NB4 (cell line): ENCODE measurements around the gene PPP1R16B.

Experiments used
- DNase-seq: peaks from one replicate; pipeline ENCODE4 v3.0.0; 2010; ENCODE audit warnings: low read depth
- H3K4me3 ChIP-seq: one replicate; pipeline ENCODE4 v1.5.1; 2011; ENCODE audit warnings: mild to moderate bottlenecking, low read depth, low read length, moderate library complexity
- MAX ChIP-seq: IDR thresholded peaks from 2 replicates; pipeline ENCODE4 v1.6.1; 2011; ENCODE audit warnings: low read depth, low read length
- MYC ChIP-seq: IDR thresholded peaks from 2 replicates; pipeline ENCODE4 v1.6.1; 2011; ENCODE audit warnings: low read depth, low read length
- POLR2A ChIP-seq: IDR thresholded peaks from 2 replicates; pipeline ENCODE4 v1.6.1; 2011; ENCODE audit warnings: mild to moderate bottlenecking; ENCODE audit not compliant: insufficient read length; ENCODE audit errors: extremely low read depth
- TF ChIP-seq, protein P1 (sequence below): IDR thresholded peaks from one replicate; pipeline ENCODE4 v1.5.1; 2012; ENCODE audit warnings: low read depth, low read length

Gene PPP1R16B

DNA sequence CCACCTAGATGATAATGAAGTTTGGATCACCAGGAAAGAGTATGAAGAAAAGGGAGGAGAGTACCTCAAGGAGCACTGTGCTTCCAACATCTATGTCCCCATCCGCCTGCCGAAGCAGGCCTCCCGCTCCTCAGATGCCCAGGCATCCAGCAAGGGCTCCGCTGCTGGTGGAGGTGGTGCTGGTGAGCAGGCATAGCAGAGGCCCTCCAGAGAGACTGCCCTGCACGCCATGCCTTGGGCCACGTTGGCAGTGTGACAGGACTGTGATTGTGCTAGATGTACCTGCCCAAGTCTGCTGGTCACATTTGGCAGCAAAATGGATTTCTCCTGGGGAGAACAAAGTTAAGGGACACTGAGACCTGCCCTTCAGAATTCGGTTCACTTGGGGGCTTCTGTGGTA, 33.9 kb upstream of the PPP1R16B start:
- TF ChIP-seq POLR2A = no peak
- TF ChIP-seq MYC = no peak
- TF ChIP-seq, protein P1, sequence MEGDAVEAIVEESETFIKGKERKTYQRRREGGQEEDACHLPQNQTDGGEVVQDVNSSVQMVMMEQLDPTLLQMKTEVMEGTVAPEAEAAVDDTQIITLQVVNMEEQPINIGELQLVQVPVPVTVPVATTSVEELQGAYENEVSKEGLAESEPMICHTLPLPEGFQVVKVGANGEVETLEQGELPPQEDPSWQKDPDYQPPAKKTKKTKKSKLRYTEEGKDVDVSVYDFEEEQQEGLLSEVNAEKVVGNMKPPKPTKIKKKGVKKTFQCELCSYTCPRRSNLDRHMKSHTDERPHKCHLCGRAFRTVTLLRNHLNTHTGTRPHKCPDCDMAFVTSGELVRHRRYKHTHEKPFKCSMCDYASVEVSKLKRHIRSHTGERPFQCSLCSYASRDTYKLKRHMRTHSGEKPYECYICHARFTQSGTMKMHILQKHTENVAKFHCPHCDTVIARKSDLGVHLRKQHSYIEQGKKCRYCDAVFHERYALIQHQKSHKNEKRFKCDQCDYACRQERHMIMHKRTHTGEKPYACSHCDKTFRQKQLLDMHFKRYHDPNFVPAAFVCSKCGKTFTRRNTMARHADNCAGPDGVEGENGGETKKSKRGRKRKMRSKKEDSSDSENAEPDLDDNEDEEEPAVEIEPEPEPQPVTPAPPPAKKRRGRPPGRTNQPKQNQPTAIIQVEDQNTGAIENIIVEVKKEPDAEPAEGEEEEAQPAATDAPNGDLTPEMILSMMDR = no peak
- no peak for TF ChIP-seq MAX
- DNase-seq = no peak
- no peak overlapping the region for H3K4me3 ChIP-seq

GRCh38 chr20:38774167-38774566, 31.3 kb upstream of the PPP1R16B start:
- no peak for DNase-seq
- TF ChIP-seq POLR2A (no peak), MYC (no peak), MAX (no peak)
- TF ChIP-seq, protein P1 = no peak
- no peak overlapping the region for H3K4me3 ChIP-seq

- TF ChIP-seq MAX = no peak
- no peak for TF ChIP-seq POLR2A
- H3K4me3 ChIP-seq = no peak overlapping the region
- DNase-seq = no peak
These were observed 29.1 kb upstream of the PPP1R16B start for GRCh38 chr20:38776363-38776762.

- no peak overlapping the region for H3K4me3 ChIP-seq
- TF ChIP-seq, protein P1 = no peak
- TF ChIP-seq MAX = no peak
- TF ChIP-seq POLR2A = no peak
- TF ChIP-seq MYC = no peak
- DNase-seq = no peak
These were observed 26.0 kb upstream of the PPP1R16B start for GRCh38 chr20:38779247-38780097.

DNA sequence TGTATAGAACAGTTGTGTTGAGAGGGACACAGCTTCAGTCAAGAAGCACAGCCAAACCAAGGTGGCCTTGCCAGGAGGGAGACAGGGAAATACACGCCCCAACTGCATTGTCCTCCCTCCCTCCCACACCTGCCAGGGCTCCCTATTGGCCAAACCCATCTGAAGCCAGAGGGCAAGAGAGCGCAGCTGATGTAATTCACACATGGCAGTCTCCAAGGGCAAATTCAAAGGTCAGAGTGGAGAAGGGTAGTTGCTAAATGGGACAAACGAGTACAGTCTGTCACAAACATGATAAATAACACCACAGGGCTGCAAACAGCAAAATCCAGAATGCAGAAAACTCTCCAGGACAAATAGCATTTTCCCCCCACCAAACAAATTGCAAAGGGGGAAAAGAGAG, 23.2 kb upstream of the PPP1R16B start:
- no peak for DNase-seq
- no peak overlapping the region for H3K4me3 ChIP-seq
- TF ChIP-seq, protein P1 = no peak
- TF ChIP-seq POLR2A (no peak), MAX (no peak), MYC (no peak)

GRCh38 chr20:38787870-38788269, 17.6 kb upstream of the PPP1R16B start:
- no peak overlapping the region for H3K4me3 ChIP-seq
- DNase-seq = no peak
- no peak for TF ChIP-seq MAX
- TF ChIP-seq, protein P1 = no peak
- TF ChIP-seq MYC = no peak
- TF ChIP-seq POLR2A = no peak
